ENCODE data around the gene WAC. TPM values are rescaled to one million over a fixed set of nuclear protein-coding genes. Genes with fewer than 3 reads are reported as not detected.
"Not testable (repeated sequence)": the region's sequence is repeated elsewhere in the genome, so short reads cannot be mapped to it uniquely, and the experiment has no call there.

WAC gene
- total and polyA plus RNA-seq, 12 donors: 23.6 to 143 (median 104) TPM

DNA sequence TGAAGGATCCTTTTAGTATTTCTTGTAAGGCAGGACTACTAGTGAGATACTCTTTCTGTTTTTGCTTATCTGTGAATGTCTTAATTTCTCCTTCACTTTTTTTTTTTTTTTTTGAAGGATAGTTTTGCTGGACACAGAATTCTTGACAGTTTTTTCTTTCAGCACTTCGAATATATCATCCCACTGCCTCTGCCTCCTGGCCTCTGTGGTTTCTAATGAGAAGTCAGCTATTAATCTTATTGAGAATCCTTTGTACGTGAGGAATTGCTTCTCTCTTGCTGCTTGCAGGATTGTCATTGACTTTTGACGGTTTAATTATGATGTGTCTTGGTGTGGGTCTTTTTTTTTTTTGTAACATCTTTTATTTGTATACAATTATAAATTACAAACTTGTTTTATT is 12.6 kb upstream of the WAC start:
- Histone ChIP-seq H3K4me3 (no peak overlapping the region), H3K27ac (no peak overlapping the region), H3K9me3 (replicated peaks in 1 of 3) (no peaks in the 10 kb centered on the region), H3K4me1 (replicated peaks in 1 of 2) (no peaks in the 10 kb centered on the region), H3K36me3 (replicated peaks in 1 of 2) (peaks cover 0 to 6% of the 10 kb centered on the region in 2 donors), H3K27me3 (no peaks in the 10 kb centered on the region)
- TF ChIP-seq CTCF (IDR thresholded peaks at IDR 0.05): no peak
- no peak for TF ChIP-seq POLR2A (IDR thresholded peaks at IDR 0.05)
- DNase-seq: no peak
- intact Hi-C loops (cut with DNase I): no loop called here
- 88 to 92% (median 92%) methylated on average over 3 of the region's 3 CpGs for WGBS, 4 donors

DNA sequence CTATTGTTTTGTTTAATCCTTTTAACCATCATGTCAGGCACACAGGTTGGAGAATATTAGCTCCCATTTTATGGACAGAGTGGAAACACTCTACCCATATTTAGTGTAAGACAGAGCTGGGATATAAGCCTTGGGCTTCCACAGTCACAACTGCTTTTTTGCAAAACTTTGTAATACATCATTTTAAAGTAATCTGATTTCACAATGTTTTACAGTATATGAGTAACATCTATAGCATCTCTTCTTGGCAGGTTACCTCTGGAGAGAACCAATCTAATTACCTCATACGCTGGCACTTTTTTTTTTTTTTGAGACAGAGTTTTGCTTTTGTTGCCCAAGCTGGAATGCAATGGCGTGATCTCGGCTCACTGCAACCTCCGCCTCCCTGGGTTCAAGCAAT is 12.1 kb upstream of the WAC start:
- peaks cover 0 to 10% of the 10 kb centered on the region in 2 donors for H3K36me3 ChIP-seq (replicated peaks in 1 of 2)
- H3K27me3 ChIP-seq; H3K9me3 ChIP-seq (replicated peaks in 1 of 3); H3K4me3 ChIP-seq; DNase-seq; intact Hi-C loops (cut with DNase I); H3K27ac ChIP-seq; H3K4me1 ChIP-seq (replicated peaks in 1 of 2): not testable (repeated sequence)
- 94 to 98% (median 95%) methylated on average over 4 of the region's 4 CpGs for WGBS, 4 donors

DNA sequence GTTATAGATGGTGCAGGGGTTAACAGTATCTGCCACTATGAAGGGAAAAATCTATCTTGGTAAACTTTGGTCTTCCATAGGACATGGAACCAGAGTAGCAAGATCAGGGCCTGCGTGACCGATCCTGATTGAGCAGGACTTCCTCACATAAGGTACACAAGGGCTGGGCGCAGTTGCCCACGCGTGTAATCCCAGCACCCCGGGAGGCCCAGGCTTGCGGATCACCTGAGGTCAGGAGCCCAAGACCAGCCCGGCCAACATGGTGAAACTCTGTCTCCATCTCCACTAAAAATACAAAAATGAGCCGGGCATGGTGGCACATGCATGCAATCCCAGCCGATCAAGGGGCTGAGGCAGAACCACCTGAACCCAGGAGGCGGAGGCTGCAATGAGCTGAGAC is 11.0 kb upstream of the WAC start:
- H3K27ac ChIP-seq; H3K4me3 ChIP-seq; H3K4me1 ChIP-seq (replicated peaks in 1 of 2); DNase-seq; H3K27me3 ChIP-seq; H3K9me3 ChIP-seq (replicated peaks in 1 of 3); intact Hi-C loops (cut with DNase I): not testable (repeated sequence)
- WGBS, 4 donors: 85 to 99% (median 96%) methylated on average over 5 to 11 of the region's 11 CpGs
- peaks cover 0 to 11% of the 10 kb centered on the region in 2 donors for H3K36me3 ChIP-seq (replicated peaks in 1 of 2)

- TF ChIP-seq POLR2A (IDR thresholded peaks at IDR 0.05) (no peak), CTCF (IDR thresholded peaks at IDR 0.05) (no peak)
- intact Hi-C loops (cut with DNase I): no loop called here
- Histone ChIP-seq H3K4me3 (no peak overlapping the region), H3K4me1 (replicated peaks in 1 of 2) (no peaks in the 10 kb centered on the region), H3K36me3 (replicated peaks in 1 of 2) (peaks cover 0 to 11% of the 10 kb centered on the region in 2 donors), H3K9me3 (replicated peaks in 1 of 3) (no peaks in the 10 kb centered on the region), H3K27me3 (no peaks in the 10 kb centered on the region), H3K27ac (no peak overlapping the region)
- no peak for DNase-seq
- WGBS, 4 donors: 96 to 100% (median 96%) methylated on average over 2 of the region's 2 CpGs
These were observed 9.1 kb upstream of the WAC start for GRCh38 chr10:28523725-28524252.

DNA sequence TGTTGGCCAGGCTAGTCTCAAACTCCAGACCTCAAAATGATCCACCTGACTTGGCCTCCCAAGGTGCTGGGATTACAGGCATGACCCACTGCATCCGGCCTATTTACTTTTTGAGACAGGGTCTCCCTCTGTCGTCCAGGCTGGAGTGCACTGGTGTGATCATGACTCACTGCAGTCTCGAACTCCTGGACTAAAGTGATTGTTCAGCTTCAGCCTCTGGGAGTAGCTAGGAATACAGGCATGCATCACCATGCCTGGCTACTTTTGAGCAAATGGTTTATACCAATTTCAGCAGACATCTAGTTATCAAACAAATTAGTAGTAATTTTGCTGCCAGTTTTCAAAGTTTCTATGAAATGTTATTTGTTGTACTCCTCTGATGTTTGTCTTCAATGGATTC is 2.2 kb upstream of the WAC start:
- H3K4me1 ChIP-seq (replicated peaks in 1 of 2): peaks cover 5 to 31% of the 10 kb centered on the region in 2 donors
- TF ChIP-seq POLR2A (IDR thresholded peaks at IDR 0.05): no peak
- TF ChIP-seq CTCF (IDR thresholded peaks at IDR 0.05): no peak
- WGBS, 4 donors: 68 to 83% (median 78%) methylated on average over 3 of the region's 3 CpGs
- DNase-seq: peak in 1 of 7 donors; percentile 21
- no peak overlapping the region for H3K27ac ChIP-seq
- H3K9me3 ChIP-seq (replicated peaks in 1 of 3): no peaks in the 10 kb centered on the region
- intact Hi-C loops (cut with DNase I): loop anchor here in 1 of 2 donors (10.0 kb wide), 1 partner anchor 74 kb away; no protein-coding TSS in a partner anchor
- H3K27me3 ChIP-seq: no peaks in the 10 kb centered on the region
- H3K36me3 ChIP-seq (replicated peaks in 1 of 2): peaks cover 0 to 6% of the 10 kb centered on the region in 2 donors
- H3K4me3 ChIP-seq: no peak overlapping the region
